HL-60 (cell line): Measurements from ENCODE around the gene MET.

Experiments
- DNase-seq, 2 experiments: peaks; one replicate each; pipeline ENCODE4 v3.0.0-alpha.2; 2010 to 2020; ENCODE audit warnings: low read depth in 1 of 2, low spot score in 1 of 2
- H3K27ac ChIP-seq: fragments of 250-450 bp; sonication (Bioruptor Pico); replicated peaks from 2 replicates; pipeline ENCODE4 v1.5.1; 2020; ENCODE audit warnings: mild to moderate bottlenecking, moderate library complexity
- H3K27me3 ChIP-seq: fragments of 250-450 bp; sonication (Bioruptor Pico); 2 replicates; pipeline ENCODE4 v1.5.1; 2021; ENCODE audit warnings: mild to moderate bottlenecking, moderate library complexity; ENCODE audit not compliant: insufficient read depth, poor library complexity, severe bottlenecking
- H3K4me3 ChIP-seq: replicated peaks from 2 replicates; pipeline ENCODE4 v1.5.1; 2011; ENCODE audit warnings: mild to moderate bottlenecking, control low read depth, low read length; ENCODE audit not compliant: insufficient read depth
- GABPA ChIP-seq: IDR thresholded peaks from 2 replicates; pipeline ENCODE4 v1.6.1; 2012; ENCODE audit warnings: low read depth
- POLR2AphosphoS5 ChIP-seq: IDR thresholded peaks from 2 replicates; pipeline ENCODE4 v1.6.1; 2012; ENCODE audit warnings: low read depth
- REST ChIP-seq: IDR thresholded peaks from 2 replicates; pipeline ENCODE4 v1.6.1; 2012; ENCODE audit warnings: low read depth; ENCODE audit not compliant: insufficient replicate concordance
- SPI1 ChIP-seq: IDR thresholded peaks from 2 replicates; pipeline ENCODE4 v1.6.1; 2012; ENCODE audit warnings: low read depth, mild to moderate bottlenecking, borderline replicate concordance
- TF ChIP-seq, protein P1 (sequence below): IDR thresholded peaks from one replicate; pipeline ENCODE4 v1.5.1; 2011; ENCODE audit warnings: low read length, control low read depth, inconsistent platforms; ENCODE audit not compliant: insufficient read depth

Gene MET

GRCh38 chr7:116776610-116777289, 104.8 kb downstream of the MET start:
- Histone ChIP-seq H3K27me3 (peaks cover 4% of the 10 kb centered on the region), H3K4me3 (no peak overlapping the region), H3K27ac (no peak overlapping the region)
- no peak for DNase-seq
- TF ChIP-seq GABPA (no peak), SPI1 (no peak), POLR2AphosphoS5 (no peak), REST (no peak)
- TF ChIP-seq, protein P1, sequence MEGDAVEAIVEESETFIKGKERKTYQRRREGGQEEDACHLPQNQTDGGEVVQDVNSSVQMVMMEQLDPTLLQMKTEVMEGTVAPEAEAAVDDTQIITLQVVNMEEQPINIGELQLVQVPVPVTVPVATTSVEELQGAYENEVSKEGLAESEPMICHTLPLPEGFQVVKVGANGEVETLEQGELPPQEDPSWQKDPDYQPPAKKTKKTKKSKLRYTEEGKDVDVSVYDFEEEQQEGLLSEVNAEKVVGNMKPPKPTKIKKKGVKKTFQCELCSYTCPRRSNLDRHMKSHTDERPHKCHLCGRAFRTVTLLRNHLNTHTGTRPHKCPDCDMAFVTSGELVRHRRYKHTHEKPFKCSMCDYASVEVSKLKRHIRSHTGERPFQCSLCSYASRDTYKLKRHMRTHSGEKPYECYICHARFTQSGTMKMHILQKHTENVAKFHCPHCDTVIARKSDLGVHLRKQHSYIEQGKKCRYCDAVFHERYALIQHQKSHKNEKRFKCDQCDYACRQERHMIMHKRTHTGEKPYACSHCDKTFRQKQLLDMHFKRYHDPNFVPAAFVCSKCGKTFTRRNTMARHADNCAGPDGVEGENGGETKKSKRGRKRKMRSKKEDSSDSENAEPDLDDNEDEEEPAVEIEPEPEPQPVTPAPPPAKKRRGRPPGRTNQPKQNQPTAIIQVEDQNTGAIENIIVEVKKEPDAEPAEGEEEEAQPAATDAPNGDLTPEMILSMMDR, result no peak

DNA sequence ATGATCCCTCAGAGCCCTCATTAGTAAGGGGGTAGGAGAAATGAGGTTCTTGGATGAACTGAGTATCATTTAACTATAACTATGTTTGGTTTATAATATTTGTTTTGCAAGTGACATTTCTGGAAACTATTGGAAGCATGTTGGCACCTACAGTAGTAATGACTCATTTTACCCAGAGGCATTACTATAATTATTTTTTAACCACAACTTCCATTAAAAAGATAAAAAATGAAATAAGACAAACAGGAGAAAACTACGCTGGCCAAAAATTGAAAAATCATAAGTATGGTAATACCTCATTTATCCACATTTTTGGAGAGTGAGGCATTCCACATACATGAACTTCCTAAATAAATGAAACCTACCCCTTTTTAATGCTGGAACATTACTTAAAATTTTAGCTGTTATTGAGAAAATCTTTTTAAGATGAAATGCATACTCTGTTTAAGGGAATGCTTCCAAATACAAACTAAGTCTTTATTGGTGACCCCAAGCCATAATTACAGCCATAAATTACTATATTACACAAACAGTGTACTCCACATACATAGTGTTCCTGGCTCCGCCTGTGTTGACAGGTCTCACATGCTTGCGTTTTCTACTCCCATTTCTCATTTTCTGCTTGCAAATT, 105.8 kb downstream of the MET start:
- Histone ChIP-seq H3K4me3 (no peak overlapping the region), H3K27me3 (peaks cover 4% of the 10 kb centered on the region), H3K27ac (no peak overlapping the region)
- no peak for DNase-seq
- TF ChIP-seq SPI1, result no peak
- no peak for TF ChIP-seq REST
- TF ChIP-seq POLR2AphosphoS5, result no peak
- TF ChIP-seq GABPA, result no peak
- TF ChIP-seq, protein P1, result no peak

- TF ChIP-seq, protein P1, result no peak
- no peak for TF ChIP-seq REST
- H3K27ac ChIP-seq, result no peak overlapping the region
- no peak for DNase-seq
- peaks cover 4% of the 10 kb centered on the region for H3K27me3 ChIP-seq
- no peak overlapping the region for H3K4me3 ChIP-seq
These were observed 107.2 kb downstream of the MET start for GRCh38 chr7:116779216-116779615.
